HG02885 (cell line): Measurements from ENCODE around the gene CAPZB.

Experiments used
- ATAC-seq: cut with Tn5 transposase; IDR thresholded peaks from one replicate; pipeline ENCODE4 v1.9.1; 2021; ENCODE audit warnings: mild to moderate bottlenecking; ENCODE audit not compliant: unreplicated experiment, poor library complexity

The CAPZB gene

DNA sequence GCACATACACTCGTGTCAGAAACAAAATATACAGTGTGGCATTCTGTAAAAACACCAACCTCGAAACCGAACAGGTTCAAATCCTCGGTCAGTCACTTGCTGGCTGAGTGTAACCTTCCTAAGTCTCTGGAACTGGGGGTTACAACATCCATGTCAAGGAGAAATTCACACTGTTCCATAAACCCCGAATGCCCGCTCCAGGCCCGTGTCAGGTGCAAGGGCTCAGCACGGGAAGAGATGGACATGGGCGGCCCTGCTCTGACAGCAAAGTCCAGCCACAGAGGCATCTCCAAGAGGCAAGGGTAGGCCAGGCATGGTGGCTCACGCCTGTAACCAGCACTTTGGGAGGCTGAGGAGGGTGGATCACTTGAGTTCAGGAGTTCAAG lies 93.8 kb downstream of the CAPZB start:
- no peak for ATAC-seq

DNA sequence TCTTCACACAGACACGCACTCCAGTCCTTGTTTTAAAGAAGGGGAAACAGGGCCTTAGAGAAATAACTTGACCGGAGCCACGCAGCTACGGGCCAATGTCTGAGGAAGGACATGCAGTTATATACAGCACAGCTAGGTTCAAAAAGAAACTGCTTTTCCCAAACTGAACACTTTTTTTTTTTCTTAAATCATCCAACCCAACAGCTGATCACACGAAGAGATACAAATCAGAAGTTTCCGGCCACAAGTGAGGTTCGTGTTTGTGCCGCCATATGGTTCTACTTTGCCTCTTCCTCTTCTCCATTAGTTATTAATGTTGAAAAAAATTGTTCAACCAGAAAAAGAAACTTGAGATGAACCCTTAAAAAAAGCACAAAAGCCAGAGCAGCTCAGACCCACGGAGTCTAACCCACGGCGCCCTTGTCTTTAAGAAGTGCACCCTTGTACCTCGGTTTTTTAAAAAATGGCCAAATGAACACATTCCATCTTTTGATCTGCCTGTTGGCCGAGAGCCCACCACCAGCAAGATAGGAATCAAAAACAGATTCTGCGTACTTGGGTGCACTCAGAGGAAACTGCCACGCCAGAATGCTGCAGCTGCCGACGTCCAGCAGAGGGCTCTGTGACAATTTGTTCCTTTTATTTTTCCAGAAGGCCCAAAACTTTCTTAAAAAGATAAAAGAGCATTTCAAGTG lies 94.3 kb downstream of the CAPZB start:
- ATAC-seq: no peak

DNA sequence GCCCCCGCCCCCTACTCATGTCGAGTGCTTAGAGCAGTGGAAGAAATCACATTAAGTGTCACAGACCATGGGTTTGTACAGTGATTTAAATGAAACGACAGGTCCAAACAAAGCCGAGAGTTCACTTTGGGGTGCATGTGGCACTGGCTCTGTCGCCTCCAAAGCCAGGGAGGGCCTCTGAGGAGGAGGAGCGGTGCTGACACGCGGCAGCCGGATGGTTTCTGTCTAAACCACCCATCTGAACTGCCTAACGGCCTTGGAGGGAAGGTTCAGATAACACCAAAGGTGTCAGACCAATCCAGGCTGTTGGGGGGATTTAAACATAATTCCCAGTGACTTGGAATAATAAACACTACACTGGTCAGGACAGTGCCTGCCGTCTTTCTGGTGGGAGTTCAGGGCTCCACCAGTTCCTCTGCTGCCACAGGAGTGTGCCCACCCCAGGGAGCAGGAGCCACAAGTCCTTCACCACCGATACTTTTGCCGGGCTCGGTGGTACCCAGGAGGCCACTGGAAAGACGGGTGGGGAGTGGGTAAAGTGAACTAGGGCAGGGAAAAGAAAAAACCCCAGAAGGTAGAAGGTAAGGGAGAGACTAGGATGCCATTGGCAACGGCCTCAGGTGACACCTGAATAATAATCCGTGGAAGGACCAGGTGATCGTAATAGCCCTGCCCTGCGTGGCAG lies 95.0 kb downstream of the CAPZB start:
- ATAC-seq: no peak

DNA sequence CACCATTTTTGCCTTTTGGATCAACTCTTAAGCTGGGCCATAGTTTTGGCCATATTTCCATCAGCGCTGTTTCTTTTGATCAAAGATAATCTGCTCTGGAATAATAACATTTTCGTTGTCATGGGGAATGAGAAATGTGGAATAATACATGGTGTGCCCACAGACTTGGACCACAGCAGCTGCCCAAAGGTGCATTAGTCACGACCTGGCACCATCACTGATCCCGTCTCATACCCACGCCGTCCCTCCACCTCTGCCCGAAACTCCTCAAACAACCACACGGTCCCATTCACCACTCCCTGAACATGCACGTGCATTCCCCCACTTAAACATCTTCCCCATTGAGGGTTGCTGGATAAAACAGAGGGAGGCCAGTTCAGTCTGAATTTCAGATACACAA lies 96.4 kb downstream of the CAPZB start:
- no peak for ATAC-seq

DNA sequence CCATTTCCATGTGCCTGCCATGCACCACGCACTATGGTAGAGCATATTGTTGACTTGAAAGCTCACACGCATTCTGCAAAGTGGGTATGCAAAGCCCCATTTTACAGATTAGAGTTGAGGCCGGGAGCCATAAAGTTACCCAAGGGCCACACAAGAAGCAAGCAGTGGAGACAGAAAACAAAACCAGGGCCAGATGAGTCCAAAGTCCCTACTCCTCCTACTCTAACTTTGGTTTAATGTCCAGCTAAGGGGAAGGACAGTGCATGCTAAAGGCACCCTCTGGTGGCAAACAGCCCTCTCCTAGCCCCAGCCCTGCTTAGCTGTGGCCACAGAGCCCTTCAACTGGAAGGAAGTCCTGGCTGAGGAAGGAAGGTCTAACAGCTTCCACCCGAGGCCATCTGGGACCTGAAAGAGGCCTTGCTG lies 98.3 kb downstream of the CAPZB start:
- no peak for ATAC-seq

DNA sequence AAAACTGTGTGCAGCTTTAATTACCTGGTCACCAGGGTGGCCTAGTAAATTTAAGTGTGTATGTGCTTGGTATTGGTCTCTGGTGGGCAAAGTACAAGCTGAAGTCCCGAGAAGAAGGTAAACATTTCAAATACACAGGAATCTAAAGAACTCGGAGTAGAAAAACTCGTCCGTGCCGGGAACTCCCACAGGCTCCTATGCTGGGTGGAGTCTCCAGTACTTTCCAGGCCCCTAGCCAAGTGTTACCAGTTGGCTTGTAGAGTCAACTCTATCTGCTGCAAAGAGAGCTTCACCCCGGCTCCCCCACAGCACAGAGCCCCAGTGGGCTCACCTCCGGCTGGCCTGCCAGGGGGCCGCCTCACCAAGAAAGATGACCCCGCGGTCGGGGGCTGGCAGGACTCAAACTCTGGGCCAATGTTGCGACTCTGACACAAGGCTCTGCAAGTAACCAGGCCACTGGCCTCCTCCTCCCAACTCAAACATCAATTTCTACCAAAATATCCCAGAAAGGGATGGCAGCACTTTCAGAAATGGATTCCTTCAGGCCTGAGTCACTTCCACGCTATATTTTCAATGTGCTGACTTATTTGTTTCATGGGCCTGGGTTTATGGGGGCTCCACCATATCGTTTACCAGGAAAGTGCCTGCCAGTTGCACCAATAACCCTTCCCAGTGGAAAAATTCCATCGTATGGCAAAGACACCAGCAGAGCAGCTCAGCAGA lies 99.3 kb downstream of the CAPZB start:
- no peak for ATAC-seq

DNA sequence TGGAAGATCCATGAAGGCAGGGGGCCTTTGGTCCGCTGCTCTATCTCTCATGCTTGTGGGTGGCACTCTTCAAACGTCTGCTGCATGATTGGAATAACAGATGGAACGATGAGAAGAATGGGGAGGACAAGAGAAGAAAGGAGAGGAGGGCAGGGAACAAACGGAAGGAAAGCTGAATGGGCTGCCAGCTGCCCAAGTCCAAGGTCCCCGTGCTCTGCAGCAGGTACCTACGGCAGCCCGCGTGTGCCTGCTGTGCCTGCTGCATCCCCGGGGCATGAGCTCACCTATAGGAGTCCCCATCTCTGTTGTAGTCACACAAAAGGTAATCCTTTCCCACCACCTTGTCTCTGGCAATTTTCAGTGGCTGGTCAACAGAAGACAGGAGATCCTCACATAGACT lies 100.1 kb downstream of the CAPZB start:
- ATAC-seq: no peak

DNA sequence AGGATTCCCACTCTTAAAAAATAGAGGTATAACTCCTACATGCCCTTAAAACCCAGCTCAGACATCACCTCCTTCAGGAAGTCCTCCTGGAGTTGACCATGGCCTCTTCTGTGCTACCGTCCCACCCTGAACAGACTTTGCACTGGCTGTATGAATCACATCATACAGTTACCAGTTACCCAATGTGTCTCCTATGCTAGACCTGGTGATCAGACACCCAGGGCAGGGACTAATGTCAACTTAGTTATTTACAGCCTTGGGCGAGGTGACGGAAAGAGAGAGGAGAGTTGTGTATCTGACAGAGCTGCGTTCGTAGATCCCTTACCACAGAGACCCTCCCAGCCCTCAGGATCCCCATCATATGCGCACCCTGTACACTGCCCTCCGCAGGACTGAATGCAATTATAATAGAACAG lies 100.6 kb downstream of the CAPZB start:
- no peak for ATAC-seq

DNA sequence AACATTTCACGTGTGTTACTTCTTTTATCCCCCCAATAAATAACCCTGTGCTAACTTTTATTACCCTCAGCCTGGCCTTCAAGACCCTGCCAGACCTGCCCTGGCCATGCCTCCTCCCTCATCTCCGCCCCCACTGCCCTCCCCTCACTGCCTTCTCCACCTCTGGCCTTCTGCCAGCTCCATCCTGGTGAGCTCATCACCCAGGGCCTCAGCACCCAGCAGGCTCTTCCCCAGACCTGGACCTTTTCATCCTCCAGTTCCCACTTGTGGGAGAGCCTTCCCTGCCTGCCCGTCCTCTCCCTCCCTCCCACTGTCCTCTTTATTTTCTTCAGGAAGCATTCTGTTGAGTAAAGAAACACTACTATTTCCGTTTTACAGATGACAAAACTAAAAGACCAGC lies 101.2 kb downstream of the CAPZB start:
- no peak for ATAC-seq

DNA sequence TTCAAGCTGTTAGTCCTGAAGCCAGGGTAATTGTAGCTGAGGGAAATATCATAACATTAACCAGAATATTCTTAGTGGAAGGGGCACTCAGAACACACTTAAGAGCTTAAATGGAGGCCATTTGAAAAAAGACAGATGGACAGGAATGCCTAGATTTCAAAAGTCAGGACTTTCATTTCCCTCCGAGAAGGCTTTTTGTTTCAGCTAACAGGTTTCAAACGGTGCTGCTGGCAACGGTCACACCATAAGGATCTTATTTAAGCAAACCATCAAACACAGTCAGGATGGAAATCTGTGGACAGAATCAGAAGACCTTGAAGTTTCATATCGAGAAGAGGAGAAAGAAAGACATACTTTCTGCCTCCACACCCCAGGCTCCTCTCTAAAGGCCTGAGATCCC lies 103.1 kb downstream of the CAPZB start:
- no peak for ATAC-seq

DNA sequence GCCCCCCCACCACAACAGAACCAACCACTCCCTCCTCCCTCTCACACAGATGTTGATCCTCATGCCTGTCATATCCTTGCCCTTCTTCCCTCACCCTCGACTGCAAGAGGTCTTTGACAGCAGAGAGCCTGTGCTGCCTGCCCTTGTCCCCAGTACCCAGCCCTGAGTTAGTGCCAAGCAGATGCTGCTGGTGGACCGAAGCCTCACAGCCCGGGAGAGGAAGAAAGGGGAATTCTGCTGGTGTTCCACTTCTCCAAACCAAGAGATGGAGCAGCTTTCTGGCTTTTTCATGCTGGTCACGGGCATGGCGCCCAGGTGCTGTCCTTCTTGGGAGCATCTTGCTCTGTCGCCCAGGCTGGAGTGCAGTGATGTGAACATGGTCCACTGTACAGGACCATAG lies 104.1 kb downstream of the CAPZB start:
- ATAC-seq: no peak

DNA sequence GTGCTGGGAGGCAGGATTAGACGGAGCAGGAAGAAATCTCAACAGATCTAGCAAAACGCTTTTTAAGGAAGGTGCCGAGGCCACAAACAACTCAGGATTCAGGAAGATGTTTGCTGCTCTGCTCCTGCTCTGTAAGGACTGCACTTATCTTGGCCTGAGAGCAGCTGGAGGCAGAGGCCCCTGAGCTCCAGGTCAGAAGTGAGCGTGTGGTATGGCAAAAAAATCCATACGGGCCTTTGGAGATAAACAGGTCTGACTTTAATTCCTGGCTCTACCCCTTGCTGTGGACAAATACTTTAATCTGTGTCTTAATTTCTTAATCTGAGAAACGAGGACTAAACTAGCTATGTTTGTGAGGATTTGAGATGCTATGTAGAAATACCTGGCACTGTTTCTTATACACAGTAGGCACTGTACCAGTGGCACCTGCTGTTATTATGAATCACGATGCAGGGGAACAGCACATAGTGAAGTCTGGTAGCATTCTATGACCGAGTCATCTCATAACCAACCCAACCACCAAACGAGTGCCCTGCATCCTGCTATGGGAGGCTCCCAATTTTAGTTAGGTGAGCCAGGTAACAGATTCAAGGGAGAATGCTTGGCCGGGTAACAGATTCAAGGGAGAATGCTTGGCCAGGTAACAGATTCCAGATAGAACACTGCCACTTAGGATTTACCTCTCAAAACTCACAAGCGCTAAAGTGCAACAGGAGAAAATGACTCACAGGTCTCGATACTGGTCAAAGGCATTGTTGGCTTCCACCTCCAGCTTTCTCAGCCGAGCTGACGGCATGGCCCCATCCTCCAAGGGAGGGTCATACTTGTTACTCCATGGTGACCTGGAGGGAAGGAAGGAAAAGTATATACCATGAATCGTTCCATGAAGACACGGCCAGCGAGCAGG lies 107.3 kb downstream of the CAPZB start:
- no peak for ATAC-seq

DNA sequence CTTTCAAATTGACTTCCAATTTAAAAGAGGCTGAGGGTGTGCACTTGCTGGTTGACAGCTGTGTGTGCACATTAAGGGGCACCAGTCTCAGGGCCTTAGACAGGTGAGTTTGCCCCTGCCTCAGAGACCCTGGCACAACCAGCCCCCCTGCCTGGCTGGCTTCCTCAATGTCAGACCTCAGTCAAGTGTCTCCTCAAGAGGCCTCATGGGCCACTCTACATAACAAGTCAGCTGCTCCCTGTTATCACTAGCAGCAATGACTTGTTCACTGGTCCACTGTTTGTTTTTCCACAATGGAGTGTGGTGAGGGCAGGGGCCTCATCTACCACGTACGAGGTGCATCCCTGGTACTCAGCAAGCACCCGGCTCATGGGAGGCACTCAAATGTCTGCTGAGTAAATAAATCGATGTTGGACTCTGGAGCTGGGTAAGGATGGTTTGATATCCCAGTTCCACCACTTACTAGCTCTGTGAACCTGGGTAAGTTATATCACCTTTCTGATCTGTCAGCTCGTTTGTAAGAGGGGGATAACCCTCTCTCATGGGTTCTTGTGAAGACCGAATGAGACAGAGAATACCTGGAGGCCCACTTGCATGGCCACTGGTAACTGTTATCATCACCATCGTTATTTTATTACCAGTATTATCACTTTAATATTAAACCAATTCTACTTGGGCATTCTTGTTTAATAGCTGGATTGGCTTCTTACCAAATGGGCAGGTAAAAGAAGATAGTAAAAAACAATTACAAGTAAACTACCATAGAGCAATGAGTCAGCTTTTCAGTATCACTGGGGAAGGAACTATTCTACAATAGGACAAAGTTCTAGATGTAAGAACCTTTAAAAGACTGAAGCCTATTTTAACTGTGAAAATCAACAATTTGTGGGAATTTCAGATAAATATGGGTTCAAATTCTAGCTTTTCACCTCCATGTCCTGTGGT lies 108.6 kb downstream of the CAPZB start:
- no peak for ATAC-seq

DNA sequence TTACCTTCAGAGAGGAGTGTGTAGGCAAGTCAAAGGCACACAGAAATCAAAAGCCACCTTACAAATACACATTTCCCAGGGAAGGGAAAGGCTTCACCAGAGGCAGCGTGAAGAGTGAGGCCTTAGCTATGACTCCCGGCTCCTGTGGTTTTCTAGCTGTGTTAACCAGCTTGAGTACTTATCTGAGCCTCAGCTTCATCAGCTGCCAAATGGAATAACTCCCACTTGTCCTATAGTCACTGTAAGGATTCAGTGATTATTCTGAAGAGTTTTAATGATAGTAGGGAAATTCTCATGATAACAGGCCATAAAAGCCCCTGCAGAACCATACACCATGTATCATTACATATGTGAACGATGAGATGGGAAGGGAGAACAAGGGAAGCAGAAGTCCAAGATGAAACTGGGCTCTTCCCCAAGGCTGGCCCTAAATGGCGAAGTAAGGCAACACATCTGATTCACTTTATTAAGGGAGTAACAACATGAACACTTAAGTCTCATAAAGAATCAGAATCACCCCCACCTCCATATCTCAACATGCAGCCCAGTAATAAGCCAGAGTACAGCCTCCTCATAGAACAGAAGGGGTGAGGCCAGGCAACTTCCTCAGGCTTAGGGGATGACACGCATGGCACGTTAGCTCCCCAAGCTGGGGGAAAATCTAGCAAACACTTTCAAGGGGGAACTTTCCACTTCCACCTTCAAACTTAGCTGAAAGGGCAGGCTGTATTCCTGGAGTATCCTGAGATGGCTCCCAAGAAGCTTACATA lies 109.5 kb downstream of the CAPZB start:
- no peak for ATAC-seq

DNA sequence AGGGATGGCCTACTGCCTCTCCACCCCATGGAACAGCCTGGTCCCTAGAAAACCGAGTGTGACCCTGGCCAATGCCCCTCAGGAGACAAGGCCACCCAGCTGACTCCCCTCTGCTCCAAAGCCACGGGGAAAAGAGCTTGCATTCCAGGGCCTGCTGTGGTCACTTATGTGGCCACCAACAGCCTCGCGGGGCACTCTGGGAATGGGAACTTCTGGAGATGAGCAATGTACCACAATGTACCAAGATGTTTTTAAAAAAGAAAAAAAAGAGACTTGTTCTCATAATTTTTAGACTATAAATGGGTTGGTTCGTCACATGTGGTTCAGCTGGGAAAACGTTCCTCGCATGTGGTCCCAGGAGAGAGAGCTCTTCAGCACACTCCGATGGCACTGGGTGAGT lies 110.4 kb downstream of the CAPZB start:
- no peak for ATAC-seq

DNA sequence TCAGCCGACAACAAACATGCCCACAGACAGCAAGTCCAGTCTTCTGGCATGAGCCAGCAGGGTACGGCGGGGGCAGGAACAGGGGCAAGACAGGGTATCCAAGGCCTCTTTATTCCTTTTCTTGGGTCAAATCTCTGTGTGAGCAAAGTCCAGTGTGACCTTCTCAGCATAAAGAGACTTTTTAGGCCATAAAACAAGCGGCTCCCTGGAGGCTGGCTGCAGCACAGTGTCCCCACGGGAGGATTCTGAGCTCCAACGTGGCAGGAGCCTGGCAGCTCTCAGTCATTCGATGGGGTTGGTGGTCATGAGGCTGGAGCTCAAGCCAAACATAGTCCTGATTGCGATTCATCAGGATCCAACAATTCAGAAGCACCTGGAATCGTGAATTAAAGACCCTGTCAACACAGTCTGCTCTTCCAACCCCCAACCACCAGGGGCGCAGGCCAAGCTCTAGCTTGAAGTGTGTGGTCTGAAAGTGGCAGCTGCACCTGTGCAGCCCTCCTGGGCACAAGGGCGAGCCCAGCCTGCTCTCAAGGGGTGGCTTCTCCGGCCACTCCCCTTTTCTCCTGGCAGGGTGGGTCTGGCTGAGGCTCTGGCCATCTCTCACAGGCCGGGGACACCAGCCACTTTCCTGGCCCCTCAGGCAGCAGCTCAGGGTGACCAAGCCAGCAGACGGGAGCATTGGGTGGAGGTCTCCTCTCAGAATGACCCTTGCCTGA lies 111.1 kb downstream of the CAPZB start:
- no peak for ATAC-seq

DNA sequence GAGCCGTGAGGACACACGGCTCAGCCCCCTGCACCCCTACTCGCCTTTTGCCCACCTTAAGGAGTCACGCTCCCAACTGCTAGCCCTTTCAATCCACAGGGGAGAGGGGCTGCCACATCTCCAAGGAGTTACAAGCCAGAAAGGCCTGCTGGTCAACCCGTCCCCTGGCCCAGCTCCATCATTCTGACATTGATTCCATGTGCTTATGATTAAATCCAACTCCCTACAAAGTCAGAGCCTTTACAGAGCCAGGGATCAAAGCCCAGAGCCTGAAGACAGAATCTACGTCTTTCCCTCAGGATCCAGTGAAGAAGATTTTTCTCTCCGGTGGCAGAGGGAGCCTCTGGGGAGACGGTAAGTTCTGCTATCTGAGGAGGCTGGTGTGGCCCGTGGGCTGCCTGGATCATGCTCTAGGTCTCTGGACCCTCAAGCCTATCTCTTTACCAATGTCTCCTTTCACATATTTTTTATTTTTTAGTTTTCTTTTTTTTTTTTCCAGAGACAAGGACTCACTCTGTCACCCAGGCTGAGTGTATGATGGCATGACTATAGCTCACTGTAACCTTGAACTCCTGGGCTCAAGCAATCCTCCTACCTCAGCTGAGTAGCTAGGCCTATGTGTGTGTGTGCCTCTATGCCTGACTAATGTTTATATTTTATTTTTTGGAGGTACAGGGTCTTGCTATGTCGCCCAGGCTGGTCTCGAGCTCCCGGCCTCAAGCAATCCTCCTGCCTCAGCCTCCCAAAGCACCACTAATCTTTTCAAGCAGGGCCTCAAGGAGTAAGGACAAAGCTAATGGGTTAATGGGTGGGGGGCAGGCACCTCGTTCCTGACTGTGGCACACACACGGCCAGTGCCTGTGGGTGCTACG lies 111.9 kb downstream of the CAPZB start:
- no peak for ATAC-seq
